GM18502 (cell line): ENCODE results near the gene TMEM35B.
"Not testable (repeated sequence)": the region's sequence is repeated elsewhere in the genome, so short reads cannot be mapped to it uniquely, and the experiment has no call there.

Experiments used
- ATAC-seq: cut with Tn5 transposase; IDR thresholded peaks from one replicate; pipeline ENCODE4 v1.9.1; 2021; ENCODE audit warnings: mild to moderate bottlenecking; ENCODE audit not compliant: unreplicated experiment, poor library complexity

The TMEM35B gene

DNA sequence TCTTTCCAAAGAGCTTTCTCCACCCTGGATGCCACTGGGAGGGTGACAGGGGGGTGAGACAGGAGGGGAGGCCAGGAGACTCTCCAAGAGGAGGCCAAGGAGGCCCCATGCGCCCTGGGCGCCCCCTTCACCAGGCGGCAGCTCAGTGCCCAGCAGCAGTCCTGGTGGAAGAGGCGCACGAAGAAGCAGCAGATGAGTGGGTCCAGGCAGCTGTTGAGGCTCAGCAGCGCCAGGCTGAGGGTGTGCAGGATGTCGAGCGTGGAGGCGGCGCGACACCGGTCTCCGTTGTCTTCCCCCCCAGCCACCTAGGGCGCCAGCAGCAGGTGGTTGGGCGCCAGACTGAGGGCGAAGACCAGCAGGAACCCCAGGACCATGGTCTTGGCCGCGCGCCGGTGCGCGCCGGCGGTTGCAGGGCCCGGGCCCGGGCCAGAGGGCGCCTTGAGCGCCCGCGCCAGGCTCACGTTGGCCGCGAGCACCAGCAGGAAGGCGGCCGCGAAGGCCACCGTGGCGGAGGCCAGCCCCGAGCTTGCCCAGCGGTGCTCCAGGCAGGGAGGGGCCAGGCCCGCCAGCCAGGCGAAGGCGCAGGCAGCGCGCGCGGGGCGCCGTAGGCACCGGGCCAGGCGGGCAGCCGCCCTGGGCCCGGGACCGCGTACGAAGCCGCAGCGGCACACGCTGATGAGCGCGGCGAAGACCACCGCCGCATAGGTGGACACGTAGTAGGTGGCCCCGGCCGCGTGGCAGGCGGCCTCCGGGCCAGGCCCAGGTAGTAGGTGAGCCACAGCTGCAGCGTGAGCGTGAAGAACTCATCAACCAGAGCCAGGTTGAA, 8.6 kb downstream of the TMEM35B start:
- no peak for ATAC-seq

DNA sequence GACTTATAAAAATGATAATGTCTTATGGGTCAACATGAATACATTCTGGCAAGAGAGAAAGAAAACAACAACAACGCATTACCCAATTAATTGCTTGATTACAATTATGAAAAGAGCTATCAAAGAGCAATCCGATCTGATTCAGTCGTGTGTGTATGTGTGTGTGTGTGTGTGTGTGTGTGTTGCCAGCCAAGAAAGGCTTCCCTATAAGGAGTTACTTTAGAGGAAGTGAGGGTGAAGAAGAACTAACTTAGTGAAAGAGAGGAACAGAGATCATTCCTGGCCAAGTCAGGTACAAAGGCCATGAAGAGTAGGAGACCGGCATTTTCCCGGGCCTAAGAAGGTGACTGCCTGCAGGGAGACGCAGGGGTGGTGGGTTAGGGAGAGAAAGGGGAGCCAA, 9.4 kb downstream of the TMEM35B start:
- no peak for ATAC-seq

DNA sequence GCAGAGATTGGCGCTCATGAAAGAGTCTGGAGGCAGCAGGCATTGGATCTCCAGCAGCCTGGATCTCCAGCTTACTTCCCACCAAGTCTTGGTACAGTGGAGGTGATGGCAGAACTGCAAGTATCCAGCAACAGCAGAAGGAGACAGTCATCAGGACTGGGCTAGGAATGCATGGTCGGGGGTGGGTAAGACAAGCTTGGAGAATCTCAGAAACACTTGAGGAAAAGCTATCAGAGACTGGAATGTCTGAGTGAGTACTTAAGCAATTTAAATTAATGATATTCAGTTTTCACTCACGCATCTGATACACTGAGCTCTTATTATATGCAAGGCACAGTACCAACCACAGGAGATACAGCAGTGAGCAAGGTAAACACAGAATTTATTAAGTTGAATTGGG, 9.8 kb downstream of the TMEM35B start:
- no peak for ATAC-seq

DNA sequence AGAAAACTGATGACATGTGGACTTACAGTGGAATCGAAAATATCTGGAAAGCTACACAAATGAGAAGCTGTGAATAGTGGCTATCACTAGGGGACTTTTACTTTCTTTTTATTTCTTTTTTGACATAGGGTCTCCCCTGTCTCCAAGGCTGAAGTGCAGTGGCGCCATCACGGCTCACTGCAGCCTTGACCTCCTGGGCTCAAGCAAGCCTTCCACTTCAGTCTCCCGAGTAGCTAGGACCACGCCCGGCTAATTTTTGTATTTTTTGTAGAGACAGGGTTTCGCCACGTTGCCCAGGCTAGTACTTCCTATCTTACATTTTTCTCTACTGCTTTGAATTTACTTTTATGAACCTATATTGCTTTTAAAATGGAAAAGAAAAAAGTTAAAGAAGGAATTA, 10.5 kb downstream of the TMEM35B start:
- ATAC-seq, result no peak

DNA sequence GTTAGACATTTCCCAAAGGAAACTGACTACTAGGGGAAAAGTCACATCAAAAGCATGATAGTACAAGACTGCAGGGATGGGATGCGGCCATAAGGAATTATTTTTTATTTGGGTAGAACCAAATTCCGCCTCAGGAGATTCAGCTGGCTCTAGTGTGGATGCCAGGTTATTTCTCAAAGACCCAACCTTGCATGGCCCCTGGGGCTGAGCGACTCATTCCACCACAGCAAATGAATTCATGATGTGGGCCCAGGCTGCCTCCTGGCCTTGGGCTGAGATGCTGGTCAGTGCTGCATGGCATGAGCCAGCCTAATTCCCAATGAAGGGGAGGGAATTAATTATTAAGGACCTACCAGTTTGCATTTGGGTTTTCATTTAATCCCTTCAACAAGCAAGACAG, 11.8 kb downstream of the TMEM35B start:
- ATAC-seq, result no peak

DNA sequence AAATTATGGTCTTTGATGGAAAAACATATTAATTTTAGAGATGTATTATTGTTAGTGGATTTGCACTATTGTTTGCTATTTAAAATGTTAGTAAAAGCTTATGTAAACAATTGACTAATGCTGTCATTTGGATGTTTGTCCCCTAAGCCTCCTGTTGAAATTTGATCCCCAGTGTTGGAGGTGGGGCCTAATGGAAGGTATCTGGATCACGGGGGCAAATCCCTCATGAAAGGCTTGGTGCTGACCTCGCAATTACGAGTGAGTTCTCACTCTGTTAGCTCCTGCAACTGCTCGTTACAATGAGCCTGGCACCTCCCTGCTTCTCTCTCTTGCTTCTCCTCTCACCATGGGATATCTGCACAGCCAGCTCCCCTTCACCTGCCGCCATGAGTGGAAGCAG, 14.3 kb downstream of the TMEM35B start:
- ATAC-seq, result no peak

DNA sequence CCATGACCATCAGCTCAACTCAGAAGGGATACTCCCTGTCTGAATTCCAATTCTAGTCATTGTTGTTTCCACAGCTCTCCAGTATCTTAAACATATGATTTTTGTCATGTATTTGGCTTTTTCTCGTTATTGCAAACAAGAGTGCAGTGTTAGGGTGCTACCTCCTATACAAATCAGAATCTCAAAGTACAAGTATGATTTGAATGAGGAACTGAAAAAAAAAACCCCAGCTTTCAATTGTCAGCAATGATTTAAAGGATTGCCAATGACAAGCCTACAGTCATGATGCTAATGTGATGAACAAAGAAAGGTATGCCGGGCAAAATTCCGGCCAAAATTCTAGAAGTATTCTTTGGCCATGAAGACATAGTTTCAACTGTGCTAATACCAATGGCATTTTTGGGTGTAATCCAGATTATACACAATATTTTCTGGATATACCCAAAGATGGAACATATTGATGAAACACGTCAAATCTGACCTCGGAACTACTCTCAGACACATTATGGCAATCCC, 14.9 kb downstream of the TMEM35B start:
- no peak for ATAC-seq

DNA sequence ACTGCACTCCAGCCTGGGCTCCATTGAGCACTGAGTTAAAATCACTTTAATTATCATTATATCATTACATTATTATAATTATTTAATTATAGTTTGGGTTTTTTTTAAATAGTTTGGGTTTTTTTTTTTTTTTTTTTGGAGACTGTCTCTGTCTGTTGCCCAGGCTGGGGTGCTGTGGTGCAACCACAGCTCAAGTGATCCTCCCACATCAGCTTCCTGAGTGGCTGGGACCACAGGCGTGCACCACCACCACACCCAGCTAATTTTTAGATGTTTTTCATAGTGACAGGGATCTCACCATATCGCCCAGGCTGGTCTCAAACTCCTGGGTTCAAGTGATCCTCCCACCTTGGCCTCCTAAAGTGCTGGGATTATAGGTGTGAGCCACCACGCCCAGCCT, 16.9 kb downstream of the TMEM35B start:
- not testable (repeated sequence) for ATAC-seq

DNA sequence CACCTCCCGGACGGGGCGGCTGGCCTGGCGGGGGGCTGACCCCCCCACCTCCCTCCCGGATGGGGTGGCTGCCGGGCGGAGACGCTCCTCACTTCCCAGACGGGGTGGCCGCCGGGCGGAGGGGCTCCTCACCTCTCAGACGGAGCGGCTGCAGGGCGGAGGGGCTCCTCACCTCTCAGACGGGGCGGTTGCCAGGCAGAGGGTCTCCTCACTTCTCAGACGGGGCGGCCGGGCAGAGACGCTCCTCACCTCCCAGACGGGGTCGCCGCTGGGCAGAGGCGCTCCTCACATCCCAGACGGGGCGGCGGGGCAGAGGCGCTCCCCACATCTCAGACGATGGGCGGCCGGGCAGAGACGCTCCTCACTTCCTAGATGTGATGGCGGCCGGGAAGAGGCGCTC, 17.5 kb downstream of the TMEM35B start:
- not testable (repeated sequence) for ATAC-seq

DNA sequence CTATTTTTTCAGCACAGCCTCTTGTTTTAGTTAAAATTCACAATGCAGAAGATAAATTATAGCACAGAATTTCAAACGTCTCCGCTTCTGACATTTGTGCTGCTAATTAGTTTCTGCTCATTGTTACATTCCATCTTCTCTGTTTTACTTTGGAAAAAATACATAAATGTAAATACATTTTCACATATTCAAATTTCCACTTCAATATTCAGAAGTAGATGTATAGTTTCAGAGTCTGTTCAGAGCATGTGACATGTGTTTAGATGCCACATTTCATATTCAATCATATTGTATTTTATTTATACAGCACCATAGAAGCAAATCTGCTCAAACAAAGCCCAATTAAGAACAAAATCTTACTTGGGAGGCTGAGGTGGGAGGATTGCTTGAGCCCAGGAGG, 19.6 kb downstream of the TMEM35B start:
- no peak for ATAC-seq

DNA sequence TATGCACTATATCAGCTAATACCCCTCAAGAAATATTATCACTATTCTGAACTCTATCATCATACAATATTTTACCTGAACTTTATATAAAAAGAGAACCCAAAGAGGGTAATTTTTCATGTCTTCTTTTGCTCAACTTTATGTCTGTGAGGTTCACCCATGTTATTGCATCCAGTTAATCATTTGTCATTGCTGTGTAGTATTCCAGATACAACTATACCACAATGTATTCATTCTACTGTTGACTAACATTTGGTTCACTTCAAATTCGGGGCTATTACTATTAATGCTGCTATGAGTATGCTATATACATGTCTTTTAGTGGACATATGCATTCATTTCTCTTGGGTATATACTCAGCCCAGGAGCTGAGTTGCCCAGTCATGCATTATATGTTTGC, 34.7 kb downstream of the TMEM35B start:
- ATAC-seq, result no peak

DNA sequence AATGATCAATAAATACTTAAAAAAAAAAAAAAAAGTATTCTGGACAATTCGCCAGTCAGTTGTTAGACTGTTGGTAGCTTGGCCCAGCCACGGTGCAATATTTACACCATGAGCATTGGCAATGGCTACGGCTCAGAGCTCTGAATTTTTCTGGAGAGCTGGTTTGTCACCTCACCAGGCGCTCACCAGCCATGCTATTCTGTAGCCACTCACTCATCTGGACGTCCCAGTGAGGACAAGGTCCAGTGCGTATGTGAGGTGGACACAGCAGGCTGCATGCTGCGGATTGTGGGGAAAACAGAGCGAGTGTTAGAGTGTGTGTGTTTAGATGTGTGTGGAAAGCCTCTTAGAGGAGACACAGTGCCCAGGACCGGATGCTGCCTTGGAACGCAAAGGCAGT, 36.4 kb downstream of the TMEM35B start:
- ATAC-seq, result not testable (repeated sequence)

DNA sequence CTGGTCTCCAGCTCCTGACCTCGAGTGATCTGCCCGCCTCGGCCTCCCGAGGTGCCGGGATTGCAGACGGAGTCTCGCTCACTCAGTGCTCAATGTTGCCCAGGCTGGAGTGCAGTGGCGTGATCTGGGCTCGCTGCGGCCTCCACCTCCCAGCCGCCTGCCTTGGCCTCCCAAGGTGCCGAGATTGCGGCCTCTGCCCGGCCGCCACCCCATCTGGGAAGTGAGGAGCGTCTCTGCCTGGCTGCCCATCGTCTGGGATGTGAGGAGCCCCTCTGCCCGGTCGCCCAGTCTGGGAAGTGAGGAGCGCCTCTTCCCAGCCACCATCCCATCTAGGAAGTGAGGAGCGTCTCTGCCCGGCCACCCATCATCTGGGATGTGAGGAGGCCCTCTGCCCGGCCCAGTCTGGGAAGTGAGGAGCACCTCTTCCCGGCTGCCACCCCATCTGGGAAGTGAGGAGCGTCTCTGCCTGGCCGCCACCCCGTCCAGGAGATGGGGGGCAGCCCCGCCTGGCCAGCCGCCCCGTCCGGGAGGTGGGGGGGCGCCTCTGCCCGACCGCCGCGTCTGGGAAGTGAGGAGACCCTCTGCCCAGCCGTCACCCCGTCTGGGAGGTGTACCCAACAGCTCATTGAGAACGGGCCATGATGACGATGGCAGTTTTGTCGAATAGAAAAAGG, 37.4 kb downstream of the TMEM35B start:
- ATAC-seq, result not testable (repeated sequence)

DNA sequence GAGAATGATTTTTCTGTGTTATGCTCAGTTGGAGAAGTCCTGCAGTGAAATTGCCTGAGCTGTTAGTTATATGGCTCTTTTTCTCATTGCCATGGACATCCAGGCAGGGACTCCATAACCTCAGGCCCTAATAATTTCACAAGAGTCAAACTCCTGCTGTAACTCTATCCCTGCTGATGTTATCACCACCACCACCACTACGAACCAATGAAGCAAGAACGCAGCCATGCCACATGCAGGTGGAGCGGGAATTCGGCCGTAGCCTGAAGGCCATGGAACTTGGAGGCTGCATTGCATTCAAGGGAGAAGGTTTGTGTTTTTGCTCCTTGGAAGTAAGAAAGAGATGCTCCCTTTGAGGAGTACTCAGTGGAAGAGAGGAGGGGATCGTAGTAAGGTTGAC, 38.9 kb downstream of the TMEM35B start:
- no peak for ATAC-seq

DNA sequence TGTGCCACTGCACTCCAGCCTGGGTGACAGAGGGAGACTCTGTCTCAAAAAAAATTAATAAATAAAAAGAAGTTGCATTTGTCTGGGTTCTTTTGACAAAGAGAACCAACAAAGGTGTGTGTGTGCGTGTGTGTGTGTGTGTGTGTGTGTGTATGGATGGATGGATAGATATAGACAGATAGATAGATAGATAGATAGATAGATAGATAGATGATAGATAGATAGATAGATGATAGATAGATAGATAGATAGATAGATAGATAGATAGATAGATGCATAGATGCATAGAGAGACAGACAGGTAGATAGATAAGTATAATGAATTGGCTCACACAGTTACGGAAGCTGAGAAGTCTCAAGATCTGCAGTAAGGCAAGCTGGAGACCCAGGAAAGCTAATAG, 43.3 kb downstream of the TMEM35B start:
- not testable (repeated sequence) for ATAC-seq
